MM.1S (cell line): ENCODE results near the gene CYGB.

Source experiments
- CTCF ChIP-seq: fragments of 300-600 bp; sonication (generic); IDR thresholded peaks from 2 replicates; pipeline ENCODE4 v1.5.1; 2016; ENCODE audit warnings: antibody characterized with exemption, low read length, mixed read lengths
- EZH2 ChIP-seq: fragments of 300-600 bp; sonication (generic); optimal IDR thresholded peaks from 2 replicates; pipeline ENCODE3; 2017; ENCODE audit warnings: low read depth, mild to moderate bottlenecking, antibody characterized with exemption, low read length, mixed read lengths
- EZH2phosphoT487 ChIP-seq: fragments of 300-600 bp; sonication (generic); IDR thresholded peaks from 2 replicates; pipeline ENCODE4 v1.6.1; 2018; ENCODE audit warnings: antibody characterized with exemption, low read length

GRCh38 chr17:76575570-76575969 is 38.1 kb upstream of the CYGB start:
- TF ChIP-seq EZH2phosphoT487 = no peak
- TF ChIP-seq CTCF = no peak
- no peak for TF ChIP-seq EZH2
